ENCODE measurements around the gene ZNF385D.

DNA sequence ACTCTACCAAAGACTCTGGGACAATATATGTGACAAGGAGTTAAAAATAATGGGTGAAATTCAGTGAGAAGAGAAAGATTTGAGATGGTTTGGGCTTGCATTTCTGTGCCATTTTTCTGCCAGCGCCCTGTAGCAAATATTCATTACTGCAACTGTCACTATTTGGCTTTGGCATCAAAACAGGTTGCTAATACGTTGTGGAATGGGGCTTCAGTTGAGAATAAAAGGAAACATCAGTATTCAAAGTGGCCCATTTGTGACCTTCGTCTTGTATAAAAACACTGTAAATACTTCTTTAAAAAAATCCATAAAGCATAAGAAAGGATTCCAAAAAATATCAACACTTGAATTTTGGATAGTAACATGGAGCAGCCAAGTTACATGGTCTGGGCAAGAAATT lies 309.2 kb downstream of the ZNF385D start:
- TF ChIP-seq FOXJ3 (CRISPR knock-in tag; IDR thresholded peaks at IDR 0.05) (no peak), JUND (IDR thresholded peaks at IDR 0.05) (no peak), POLR2AphosphoS5 (IDR thresholded peaks at IDR 0.05; ENCODE audit: low read depth, low read length) (no peak), NRF1 (IDR thresholded peaks at IDR 0.05; ENCODE audit: low read depth, low read length) (no peak), TEAD4 (IDR thresholded peaks at IDR 0.05; ENCODE audit: borderline replicate concordance, insufficient read depth) (no peak), FOSL2 (IDR thresholded peaks at IDR 0.05; ENCODE audit: borderline replicate concordance, low read depth) (no peak), NFIC (IDR thresholded peaks at IDR 0.05; ENCODE audit: borderline replicate concordance) (no peak), RFX5 (IDR thresholded peaks at IDR 0.05; ENCODE audit: low read length) (no peak), RAD21 (IDR thresholded peaks at IDR 0.05; ENCODE audit: low read length) (no peak), GATA2 (CRISPR knock-in tag; IDR thresholded peaks at IDR 0.05) (no peak)
- TF ChIP-seq, protein P1, sequence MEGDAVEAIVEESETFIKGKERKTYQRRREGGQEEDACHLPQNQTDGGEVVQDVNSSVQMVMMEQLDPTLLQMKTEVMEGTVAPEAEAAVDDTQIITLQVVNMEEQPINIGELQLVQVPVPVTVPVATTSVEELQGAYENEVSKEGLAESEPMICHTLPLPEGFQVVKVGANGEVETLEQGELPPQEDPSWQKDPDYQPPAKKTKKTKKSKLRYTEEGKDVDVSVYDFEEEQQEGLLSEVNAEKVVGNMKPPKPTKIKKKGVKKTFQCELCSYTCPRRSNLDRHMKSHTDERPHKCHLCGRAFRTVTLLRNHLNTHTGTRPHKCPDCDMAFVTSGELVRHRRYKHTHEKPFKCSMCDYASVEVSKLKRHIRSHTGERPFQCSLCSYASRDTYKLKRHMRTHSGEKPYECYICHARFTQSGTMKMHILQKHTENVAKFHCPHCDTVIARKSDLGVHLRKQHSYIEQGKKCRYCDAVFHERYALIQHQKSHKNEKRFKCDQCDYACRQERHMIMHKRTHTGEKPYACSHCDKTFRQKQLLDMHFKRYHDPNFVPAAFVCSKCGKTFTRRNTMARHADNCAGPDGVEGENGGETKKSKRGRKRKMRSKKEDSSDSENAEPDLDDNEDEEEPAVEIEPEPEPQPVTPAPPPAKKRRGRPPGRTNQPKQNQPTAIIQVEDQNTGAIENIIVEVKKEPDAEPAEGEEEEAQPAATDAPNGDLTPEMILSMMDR (IDR thresholded peaks at IDR 0.05): no peak
- TF ChIP-seq, protein P2, sequence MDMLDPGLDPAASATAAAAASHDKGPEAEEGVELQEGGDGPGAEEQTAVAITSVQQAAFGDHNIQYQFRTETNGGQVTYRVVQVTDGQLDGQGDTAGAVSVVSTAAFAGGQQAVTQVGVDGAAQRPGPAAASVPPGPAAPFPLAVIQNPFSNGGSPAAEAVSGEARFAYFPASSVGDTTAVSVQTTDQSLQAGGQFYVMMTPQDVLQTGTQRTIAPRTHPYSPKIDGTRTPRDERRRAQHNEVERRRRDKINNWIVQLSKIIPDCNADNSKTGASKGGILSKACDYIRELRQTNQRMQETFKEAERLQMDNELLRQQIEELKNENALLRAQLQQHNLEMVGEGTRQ (IDR thresholded peaks at IDR 0.05; ENCODE audit: borderline replicate concordance, low read depth, low read length): no peak
- TF ChIP-seq, protein P3, sequence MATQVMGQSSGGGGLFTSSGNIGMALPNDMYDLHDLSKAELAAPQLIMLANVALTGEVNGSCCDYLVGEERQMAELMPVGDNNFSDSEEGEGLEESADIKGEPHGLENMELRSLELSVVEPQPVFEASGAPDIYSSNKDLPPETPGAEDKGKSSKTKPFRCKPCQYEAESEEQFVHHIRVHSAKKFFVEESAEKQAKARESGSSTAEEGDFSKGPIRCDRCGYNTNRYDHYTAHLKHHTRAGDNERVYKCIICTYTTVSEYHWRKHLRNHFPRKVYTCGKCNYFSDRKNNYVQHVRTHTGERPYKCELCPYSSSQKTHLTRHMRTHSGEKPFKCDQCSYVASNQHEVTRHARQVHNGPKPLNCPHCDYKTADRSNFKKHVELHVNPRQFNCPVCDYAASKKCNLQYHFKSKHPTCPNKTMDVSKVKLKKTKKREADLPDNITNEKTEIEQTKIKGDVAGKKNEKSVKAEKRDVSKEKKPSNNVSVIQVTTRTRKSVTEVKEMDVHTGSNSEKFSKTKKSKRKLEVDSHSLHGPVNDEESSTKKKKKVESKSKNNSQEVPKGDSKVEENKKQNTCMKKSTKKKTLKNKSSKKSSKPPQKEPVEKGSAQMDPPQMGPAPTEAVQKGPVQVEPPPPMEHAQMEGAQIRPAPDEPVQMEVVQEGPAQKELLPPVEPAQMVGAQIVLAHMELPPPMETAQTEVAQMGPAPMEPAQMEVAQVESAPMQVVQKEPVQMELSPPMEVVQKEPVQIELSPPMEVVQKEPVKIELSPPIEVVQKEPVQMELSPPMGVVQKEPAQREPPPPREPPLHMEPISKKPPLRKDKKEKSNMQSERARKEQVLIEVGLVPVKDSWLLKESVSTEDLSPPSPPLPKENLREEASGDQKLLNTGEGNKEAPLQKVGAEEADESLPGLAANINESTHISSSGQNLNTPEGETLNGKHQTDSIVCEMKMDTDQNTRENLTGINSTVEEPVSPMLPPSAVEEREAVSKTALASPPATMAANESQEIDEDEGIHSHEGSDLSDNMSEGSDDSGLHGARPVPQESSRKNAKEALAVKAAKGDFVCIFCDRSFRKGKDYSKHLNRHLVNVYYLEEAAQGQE (IDR thresholded peaks at IDR 0.05; ENCODE audit: low read depth, low read length): no peak

All from SK-N-SH (cell line).